NT2/D1 (cell line): ENCODE data around the gene USP35.

Source experiments
- SUZ12 ChIP-seq: IDR thresholded peaks from 2 replicates; pipeline ENCODE4 v1.6.1; 2011; ENCODE audit not compliant: insufficient read length, insufficient read depth; ENCODE audit errors: extremely low read depth
- YY1 ChIP-seq: IDR thresholded peaks from 2 replicates; pipeline ENCODE4 v1.6.1; 2011; ENCODE audit not compliant: insufficient read length, insufficient read depth

DNA sequence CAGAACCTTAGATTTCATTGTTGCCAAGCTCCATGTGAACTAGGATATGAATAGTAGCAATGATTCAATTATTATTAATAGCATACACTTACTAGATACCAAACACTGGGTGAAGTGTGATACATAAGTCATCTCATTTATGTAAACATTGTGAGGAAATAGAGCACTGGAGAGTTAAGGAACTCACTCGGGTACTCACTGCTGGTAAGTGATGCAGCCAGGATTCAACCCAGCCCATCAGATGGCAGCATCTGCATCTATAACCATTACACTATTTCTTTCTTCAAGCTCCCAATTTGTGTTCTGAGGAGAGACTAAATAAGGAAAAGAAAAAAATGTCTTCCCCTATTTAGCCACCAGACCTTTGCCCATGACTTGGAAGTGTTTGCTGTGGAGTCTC, 39.1 kb upstream of the USP35 start:
- no peak for TF ChIP-seq YY1
- no peak for TF ChIP-seq SUZ12
